NCI-H1694 treated with DMSO at 0.1 percent for 48 hours (cell line): ENCODE results near the gene ANKEF1.

ENCODE experiments used
- DNase-seq: peaks from one replicate; lab custom pipeline; 2025; lab: John Stamatoyannopoulos, UW

The ANKEF1 gene

GRCh38 chr20:10089871-10090587 is 55.2 kb downstream of the ANKEF1 start:
- DNase-seq: no peak

GRCh38 chr20:10090588-10091166 is 55.9 kb downstream of the ANKEF1 start:
- peak; percentile 66 for DNase-seq

DNA sequence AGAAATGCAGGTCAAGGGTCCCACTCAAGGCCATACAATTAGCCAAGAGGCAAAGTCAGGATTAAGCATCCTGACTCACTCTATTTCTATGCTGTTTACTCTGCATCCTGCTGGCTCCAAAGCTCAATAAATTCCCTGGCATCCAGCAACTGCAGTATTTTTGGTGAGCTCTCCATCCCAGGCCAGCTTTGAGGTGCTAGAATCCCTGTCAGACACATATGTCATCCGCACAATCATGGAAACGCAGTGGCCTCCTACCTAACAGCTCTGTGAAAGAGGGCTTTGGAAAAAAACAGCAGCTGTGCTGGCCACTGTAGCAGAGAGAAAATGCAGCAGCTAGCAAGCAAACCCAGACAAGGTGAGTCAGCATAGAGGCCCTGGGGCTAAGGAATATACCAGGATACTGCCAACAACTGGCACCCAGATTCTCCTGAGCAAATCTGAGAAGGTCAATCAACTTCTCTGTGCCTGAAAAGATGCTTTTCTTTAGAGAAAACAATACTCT is 58.4 kb downstream of the ANKEF1 start:
- DNase-seq: peak; percentile 10

DNA sequence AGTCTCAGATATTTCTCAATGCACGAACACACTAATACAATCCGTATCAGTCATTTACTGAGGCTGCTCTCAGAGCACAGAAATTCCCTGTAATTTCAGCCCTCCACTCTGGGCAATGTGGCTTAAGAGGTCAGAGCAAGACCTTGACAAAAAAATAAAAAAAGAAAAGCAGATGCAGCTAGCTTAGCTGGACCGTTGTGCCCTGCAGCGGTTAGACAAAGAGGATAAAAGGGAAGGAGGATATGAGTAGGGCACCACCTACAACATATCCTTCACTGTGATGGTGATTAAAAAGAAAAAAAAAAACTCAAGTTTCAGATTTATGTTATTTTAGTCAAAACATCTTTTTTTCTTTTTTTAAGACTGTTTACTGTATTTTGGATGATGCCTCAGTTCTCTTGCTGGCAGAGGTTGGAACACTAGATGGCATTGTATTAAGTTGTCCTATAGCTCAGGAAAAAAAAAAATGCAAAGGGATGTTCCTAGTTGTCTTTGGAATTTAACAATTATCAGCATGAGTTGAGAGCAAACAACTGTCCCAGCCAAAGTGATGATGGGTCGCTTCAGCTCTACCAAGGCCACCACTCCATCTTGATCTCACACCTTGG is 59.9 kb downstream of the ANKEF1 start:
- DNase-seq: no peak

- no peak for DNase-seq
Observed at GRCh38 chr20:10096790-10097189, 62.0 kb downstream of the ANKEF1 start.

DNA sequence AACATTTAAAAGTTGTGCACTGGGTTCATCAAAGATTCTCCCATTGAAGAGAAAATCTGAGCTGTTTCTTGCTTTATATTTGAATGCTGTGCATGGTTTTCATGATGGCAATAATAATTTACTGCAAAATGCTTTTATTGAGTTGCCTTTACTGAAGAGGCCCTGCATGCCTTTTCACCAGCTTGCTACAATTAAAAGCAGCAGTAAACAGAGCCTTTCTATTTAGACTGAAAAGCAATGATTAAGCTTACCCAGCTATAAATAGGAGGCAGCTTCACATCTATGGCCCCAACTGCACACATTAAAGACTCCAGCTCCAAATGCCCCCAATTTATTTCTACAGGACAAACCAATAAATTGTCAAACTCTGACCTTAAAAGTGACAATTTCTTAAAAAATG is 70.3 kb downstream of the ANKEF1 start:
- no peak for DNase-seq
